Inferior parietal cortex (tissue), 1 donor: ENCODE results near the gene PALM3.
"Not testable (repeated sequence)": the region's sequence is repeated elsewhere in the genome, so short reads cannot be mapped to it uniquely, and the experiment has no call there.

Experiments
- DNase-seq: peaks from one replicate; pipeline ENCODE4 v3.0.0-alpha.2; 2016; ENCODE audit errors: extremely low spot score

PALM3 gene

DNA sequence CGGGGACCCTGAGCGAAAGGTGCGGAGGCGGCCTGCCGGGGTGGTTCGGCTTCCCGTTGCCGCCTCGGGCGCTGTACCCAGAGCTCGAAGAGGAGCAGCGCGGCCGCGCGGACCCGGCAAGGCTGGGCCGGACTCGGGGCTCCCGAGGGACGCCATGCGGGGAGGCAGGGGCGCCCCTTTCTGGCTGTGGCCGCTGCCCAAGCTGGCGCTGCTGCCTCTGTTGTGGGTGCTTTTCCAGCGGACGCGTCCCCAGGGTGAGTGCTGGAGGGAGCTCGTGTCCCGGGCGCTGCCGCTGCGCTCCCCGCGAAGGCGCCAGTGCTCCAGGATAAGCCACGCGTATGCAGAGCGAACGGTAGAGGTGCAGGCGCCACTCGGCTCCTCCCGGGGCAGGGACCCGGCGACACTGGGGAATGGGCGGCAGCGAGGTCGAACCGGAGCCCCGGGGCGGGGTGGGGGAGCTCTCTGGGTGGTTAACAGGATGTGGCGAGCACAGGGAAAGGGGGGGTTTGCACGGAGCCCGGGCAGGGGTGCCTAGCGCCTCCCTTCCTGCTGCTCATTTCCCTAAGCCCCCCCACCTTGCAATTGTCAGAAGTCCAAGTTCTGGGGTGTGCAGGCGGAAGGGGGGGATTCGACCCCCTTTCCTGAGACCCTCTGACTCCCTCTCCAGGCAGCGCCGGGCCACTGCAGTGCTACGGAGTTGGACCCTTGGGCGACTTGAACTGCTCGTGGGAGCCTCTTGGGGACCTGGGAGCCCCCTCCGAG, 30.0 kb downstream of the PALM3 start, which contains the start of gene IL27RA:
Gene IL27RA (plus strand): TSS at position 44 of the 762 bp plus-strand sequence. CDS start 111 bp downstream, at position 155.
- peak; percentile 56 for DNase-seq

- no peak for DNase-seq
These were observed 30.7 kb downstream of the PALM3 start for GRCh38 chr19:14030997-14031718.

DNA sequence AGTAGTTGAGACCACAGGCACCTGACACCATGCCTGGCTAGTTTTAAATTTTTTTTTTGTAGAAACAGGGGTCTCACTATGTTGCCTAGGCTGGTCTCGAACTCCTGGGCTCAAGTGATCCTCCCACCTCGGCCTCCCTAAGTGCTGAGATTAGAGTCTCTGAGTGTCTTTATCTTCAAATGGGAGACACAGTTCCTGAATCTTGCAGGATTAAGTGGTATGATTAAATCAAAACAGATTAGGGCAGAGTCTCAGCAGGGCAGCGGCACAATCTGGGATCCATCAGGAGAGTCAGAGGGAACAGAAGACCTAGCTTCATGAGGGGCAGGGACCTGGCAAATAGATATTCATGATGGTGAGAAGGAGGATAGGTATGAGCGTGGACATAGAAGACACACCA, 33.0 kb downstream of the PALM3 start:
- no peak for DNase-seq

- DNase-seq = no peak
These were observed 33.9 kb downstream of the PALM3 start, which contains the start of gene RLN3 for GRCh38 chr19:14027856-14028450. Gene RLN3, plus strand, starts transcription at chr19:14028148. Its CDS starts 57 bp downstream, at chr19:14028205.

DNA sequence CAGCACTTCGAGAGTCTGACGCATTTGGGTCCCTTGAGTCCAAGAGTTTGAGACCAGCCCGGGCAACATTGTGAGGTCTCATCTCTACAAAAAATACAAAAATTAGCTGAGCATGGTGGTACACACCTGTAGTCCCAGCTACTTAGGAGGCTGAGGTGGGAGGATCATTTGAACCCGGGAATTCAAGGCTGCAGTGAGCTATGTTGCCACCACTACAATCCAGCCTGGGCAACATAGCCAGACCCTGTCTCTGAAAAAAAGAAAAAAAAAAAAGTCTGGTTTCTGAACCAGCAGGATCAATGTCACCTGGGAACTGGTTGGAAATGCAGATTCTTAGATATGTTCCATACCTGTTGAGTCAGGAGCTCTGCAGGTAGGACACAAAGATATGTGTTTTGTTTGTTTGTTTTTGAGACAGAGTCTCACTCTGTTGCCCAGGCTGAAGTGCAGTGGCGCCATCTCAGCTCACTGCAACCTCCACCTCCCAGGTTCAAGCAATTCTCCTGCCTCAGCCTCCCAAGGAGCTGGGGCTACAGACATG, 35.2 kb downstream of the PALM3 start:
- DNase-seq = not testable (repeated sequence)

DNA sequence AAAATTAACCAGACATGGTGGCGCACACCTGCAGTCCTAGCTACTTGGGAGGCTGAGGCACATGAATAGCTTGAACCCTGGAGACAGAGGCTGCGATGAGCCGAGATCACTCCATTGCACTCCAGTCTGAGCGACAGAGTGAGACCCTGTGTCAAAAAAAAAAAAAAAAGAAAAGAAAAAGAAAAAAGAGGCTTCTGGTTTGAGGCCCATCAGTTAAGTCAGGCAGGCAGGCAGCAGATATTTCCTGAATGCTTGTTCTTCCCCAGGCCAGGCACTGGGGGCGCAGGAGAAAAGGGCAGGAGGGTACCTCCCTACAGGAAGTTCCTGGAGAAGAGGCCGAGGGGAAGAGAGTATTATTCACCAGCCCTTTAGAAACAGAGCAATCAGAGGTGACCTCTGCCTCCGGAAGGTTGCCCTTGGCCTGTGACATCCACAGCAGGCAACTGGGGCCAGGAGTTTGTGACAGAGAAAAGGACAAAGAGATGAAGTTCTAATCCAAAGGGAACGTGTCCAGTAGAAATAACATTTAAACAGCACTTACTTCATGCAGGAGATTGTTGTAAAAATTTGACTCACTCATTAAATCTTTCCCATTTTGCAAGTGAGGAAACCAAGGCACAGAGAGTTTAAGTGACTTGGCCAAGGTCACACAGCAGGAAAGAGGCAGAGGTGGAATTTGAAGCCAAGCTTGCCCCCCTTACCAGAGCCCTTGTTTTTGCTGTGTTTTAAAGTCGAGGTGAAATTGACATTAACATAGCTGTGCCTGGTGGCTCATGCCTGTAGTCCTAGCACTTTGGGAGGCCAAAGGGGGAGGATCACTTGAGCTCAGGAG, 38.3 kb downstream of the PALM3 start:
- no peak for DNase-seq

- no peak for DNase-seq
These were observed 39.4 kb downstream of the PALM3 start for GRCh38 chr19:14022469-14022868.

DNA sequence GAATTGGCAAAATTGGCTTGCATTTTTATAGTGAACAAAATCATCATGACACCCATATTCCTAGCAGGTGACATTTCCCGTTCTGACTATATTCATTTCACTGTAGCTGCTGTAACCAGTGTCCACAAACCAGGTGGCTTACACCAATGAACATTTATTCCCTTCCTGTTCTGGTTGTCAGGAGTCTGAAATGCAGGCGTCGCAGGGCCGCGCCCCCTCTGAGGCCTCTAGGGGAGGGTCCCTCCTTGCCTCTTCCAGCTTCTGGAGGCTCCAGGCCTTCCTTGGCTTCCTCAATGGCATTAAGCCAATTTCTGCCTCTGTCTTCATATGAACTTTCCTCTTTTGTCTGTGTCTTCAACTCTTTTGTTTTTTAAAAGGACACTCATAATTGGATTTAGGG, 40.4 kb downstream of the PALM3 start:
- DNase-seq = no peak

- not testable (repeated sequence) for DNase-seq
These were observed 42.1 kb downstream of the PALM3 start for GRCh38 chr19:14019739-14020138.

DNA sequence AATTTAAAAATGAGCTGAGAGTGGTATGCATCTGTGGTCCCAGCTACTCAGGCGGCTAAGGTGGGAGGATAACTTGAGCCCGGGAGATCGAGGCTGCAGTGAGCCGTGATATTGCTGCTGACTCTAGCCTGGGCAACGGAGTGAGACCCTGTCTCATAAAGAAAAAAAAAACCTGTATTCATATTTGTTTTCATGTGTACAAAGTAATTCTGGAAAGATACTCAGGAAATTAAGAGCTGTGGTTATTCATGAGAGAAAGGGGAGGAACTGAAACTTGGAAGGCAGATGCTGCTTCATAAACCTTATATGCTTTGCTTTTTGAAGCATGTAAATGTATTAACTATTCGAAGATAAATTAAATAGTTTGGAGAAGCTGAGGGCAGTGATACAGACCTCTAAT, 42.8 kb downstream of the PALM3 start:
- DNase-seq = no peak

GRCh38 chr19:14015524-14016035, 46.3 kb downstream of the PALM3 start:
- no peak for DNase-seq

- DNase-seq = no peak
These were observed 49.4 kb downstream of the PALM3 start for GRCh38 chr19:14012378-14012915.

DNA sequence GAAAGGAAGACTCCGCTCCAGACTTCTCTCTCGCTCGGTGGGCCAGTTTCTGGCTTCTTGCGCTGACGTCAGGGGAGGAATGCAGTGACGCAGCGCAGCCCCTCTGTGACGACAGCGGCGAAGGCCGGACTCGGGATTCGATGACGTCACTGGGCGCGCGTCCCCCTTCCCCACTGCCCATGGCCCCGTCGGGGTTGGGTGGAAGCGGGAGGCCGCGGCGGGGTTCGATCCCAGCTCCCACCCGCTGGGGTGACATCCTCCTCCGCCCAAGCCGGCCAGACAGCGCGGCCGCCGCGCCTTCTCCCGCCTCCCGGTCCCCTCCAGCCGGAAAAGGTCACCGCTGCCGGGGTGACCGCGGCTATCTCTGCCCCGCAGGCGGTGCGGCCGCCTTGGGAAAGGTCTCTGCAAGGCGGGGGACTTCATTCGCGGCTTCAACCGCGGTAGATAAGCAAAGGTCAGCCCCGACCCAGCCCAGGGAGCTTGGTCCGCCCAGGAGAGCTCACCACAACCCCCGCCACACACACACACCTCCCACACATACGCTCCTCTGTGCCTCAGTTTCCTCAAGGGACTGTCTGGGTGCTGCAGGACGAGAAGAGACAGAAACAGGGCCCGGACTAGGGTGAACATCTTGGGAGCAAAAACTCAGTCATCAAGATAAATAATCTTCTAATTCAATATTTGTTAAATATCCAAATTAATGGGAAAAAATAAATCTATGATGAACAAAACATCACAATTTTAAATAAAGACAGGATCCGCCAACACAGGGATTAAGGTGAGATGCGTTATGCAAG, 54.9 kb downstream of the PALM3 start:
- DNase-seq = no peak

- DNase-seq = peak; percentile 100
These were observed 55.7 kb downstream of the PALM3 start, which contains the start of gene RFX1 for GRCh38 chr19:14006085-14006765. Gene RFX1, minus strand, starts transcription at chr19:14006320. Its CDS starts 12,477 bp downstream, at chr19:13993843.

DNA sequence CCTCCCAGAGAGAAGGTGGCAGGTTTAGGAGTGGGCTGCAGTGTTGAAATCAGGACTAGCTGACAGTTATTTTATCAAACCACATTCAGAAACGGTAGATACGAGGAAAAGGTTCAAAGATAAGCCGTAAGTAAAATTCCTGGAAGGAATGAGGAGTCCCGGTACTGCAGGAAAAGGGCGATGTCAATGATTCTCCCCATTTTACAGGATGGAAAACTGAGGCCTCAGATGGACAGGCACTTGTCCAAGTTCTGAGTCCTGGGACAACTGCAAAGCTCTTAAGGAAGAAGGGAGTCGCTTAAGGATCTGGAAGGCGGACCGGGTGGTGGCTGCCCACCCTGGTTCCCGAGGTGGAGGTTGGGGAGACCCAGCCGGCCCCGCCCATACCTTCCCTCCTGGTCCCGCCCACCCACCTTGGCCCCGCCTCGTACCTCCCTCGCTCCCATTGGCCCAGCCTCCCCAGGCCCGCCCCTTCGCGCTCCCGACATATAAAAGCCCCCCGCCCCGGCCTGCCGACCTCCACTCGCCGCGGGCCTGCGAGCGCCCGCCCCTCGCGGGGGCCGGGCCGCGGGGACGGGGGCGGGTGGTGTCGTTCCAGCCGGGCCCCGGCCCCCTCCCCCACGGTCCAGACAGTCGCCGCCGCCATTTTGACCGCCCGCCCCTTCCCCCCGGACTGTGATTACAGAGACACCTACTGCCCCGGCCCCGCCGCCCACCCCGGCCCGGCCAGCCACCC, 56.4 kb downstream of the PALM3 start:
- DNase-seq = peak; percentile 33

GRCh38 chr19:14004619-14005348, 57.1 kb downstream of the PALM3 start:
- DNase-seq = peak; percentile 63
